Muscle of leg (tissue), 11 donors: Measurements from ENCODE around the gene CRISPLD2. TPM values are rescaled to one million over a fixed set of nuclear protein-coding genes. Genes with fewer than 3 reads are reported as not detected.

ENCODE experiments used
- DNase-seq: peaks from one replicate; pipeline ENCODE4 v3.0.0; 2013
- H3K27ac ChIP-seq: one replicate; pipeline ENCODE4 v1.5.1; 2013; ENCODE audit warnings: mild to moderate bottlenecking, low read length, control low read depth
- H3K27me3 ChIP-seq: one replicate; pipeline ENCODE4 v1.6.1; 2013; ENCODE audit warnings: low read length; ENCODE audit not compliant: control insufficient read depth, insufficient read depth
- H3K36me3 ChIP-seq: one replicate; pipeline ENCODE4 v1.6.1; 2013; ENCODE audit warnings: low read length; ENCODE audit not compliant: control insufficient read depth, insufficient read depth
- H3K4me1 ChIP-seq: one replicate; pipeline ENCODE4 v1.6.1; 2013; ENCODE audit warnings: low read length; ENCODE audit not compliant: control insufficient read depth, insufficient read depth
- H3K4me3 ChIP-seq: one replicate; pipeline ENCODE4 v1.5.1; 2013; ENCODE audit warnings: low read length, control low read depth
- H3K9me3 ChIP-seq: replicated peaks from 2 replicates; pipeline ENCODE4 v1.6.1; 2013; ENCODE audit warnings: low read depth, low read length; ENCODE audit not compliant: control insufficient read depth
- WGBS: methylation state at CpG from one replicate; pipeline ENCODE4 v1.1.5; 2013; ENCODE audit warnings: missing lambda C conversion rate; ENCODE audit not compliant: insufficient coverage; 5-methylcytosine and 5-hydroxymethylcytosine counted together
- polyA plus RNA-seq, 8 donors: library from polyadenylated mRNA; unstranded; fragments of 120-200 nt; gene quantifications; one replicate each; pipeline versions ENCODE4 v1.2.1 to v1.2.3, GENCODE V29; 2013; ENCODE audit warnings: inconsistent platforms in 1 of 8, low replicate concordance in 1 of 8; ENCODE audit not compliant: insufficient read length in 8 of 8, insufficient read depth in 1 of 8
- total RNA-seq: library from RNA; stranded (reverse); fragments of 120-200 nt; gene quantifications from one replicate; pipeline ENCODE4 v1.2.4, GENCODE V29; 2013

Gene CRISPLD2
- total and polyA plus RNA-seq, 9 donors: 5.2 to 10.4 (median 6.4) TPM

GRCh38 chr16:84948851-84949610 is 129.2 kb downstream of the CRISPLD2 start:
- H3K27me3 ChIP-seq: peaks cover 3% of the 10 kb centered on the region
- H3K9me3 ChIP-seq: no peaks in the 10 kb centered on the region
- H3K36me3 ChIP-seq: no peaks in the 10 kb centered on the region
- WGBS: 81% methylated on average over 8 of the region's 10 CpGs
- H3K27ac ChIP-seq: no peak overlapping the region
- no peak overlapping the region for H3K4me3 ChIP-seq
- DNase-seq: no peak
- H3K4me1 ChIP-seq: peaks cover 14% of the 10 kb centered on the region

- Histone ChIP-seq H3K9me3 (no peaks in the 10 kb centered on the region), H3K36me3 (no peaks in the 10 kb centered on the region), H3K4me1 (peaks cover 14% of the 10 kb centered on the region), H3K4me3 (no peak overlapping the region), H3K27ac (no peak overlapping the region), H3K27me3 (peaks cover 7% of the 10 kb centered on the region)
- DNase-seq: no peak
- 55% methylated on average over 6 of the region's 10 CpGs for WGBS
These were observed 130.1 kb downstream of the CRISPLD2 start for GRCh38 chr16:84949772-84950436.

GRCh38 chr16:84950906-84951305 is 131.1 kb downstream of the CRISPLD2 start:
- 91% methylated on average over 9 of the region's 10 CpGs for WGBS
- peaks cover 8% of the 10 kb centered on the region for H3K27me3 ChIP-seq
- DNase-seq: no peak

GRCh38 chr16:84952335-84953189 is 132.8 kb downstream of the CRISPLD2 start:
- Histone ChIP-seq H3K27me3 (peaks cover 12% of the 10 kb centered on the region), H3K9me3 (no peaks in the 10 kb centered on the region), H3K4me3 (no peak overlapping the region), H3K36me3 (no peaks in the 10 kb centered on the region), H3K27ac (no peak overlapping the region), H3K4me1 (peaks cover 14% of the 10 kb centered on the region)
- 35% methylated on average over 10 of the region's 12 CpGs for WGBS
- peak; percentile 88 for DNase-seq

More at GRCh38 chr16:84950906-84951305, 131.1 kb downstream of the CRISPLD2 start:
- no peak overlapping the region for H3K4me3 ChIP-seq
- H3K36me3 ChIP-seq: no peaks in the 10 kb centered on the region
- peaks cover 14% of the 10 kb centered on the region for H3K4me1 ChIP-seq
- H3K27ac ChIP-seq: no peak overlapping the region
- no peaks in the 10 kb centered on the region for H3K9me3 ChIP-seq

- H3K27ac ChIP-seq: no peak overlapping the region
These were observed 133.5 kb downstream of the CRISPLD2 start for GRCh38 chr16:84953190-84953746.

GRCh38 chr16:84955427-84955826 is 135.6 kb downstream of the CRISPLD2 start:
- H3K27ac ChIP-seq: no peak overlapping the region
- H3K9me3 ChIP-seq: no peaks in the 10 kb centered on the region
- no peak for DNase-seq
- no peaks in the 10 kb centered on the region for H3K36me3 ChIP-seq
- peaks cover 14% of the 10 kb centered on the region for H3K4me1 ChIP-seq
- 82% methylated on average over 5 of the region's 6 CpGs for WGBS
- H3K4me3 ChIP-seq: no peak overlapping the region
- peaks cover 14% of the 10 kb centered on the region for H3K27me3 ChIP-seq

More at GRCh38 chr16:84953190-84953746, 133.5 kb downstream of the CRISPLD2 start:
- Histone ChIP-seq H3K9me3 (no peaks in the 10 kb centered on the region), H3K4me3 (no peak overlapping the region), H3K36me3 (no peaks in the 10 kb centered on the region), H3K27me3 (peaks cover 12% of the 10 kb centered on the region), H3K4me1 (peaks cover 14% of the 10 kb centered on the region)
- WGBS: 47% methylated on average over 2 of the region's 9 CpGs
- no peak for DNase-seq

GRCh38 chr16:84957192-84957591 is 137.4 kb downstream of the CRISPLD2 start:
- Histone ChIP-seq H3K27me3 (peaks cover 11% of the 10 kb centered on the region), H3K36me3 (no peaks in the 10 kb centered on the region), H3K27ac (no peak overlapping the region), H3K4me1 (peaks cover 14% of the 10 kb centered on the region), H3K4me3 (no peak overlapping the region), H3K9me3 (no peaks in the 10 kb centered on the region)
- no peak for DNase-seq
- 65% methylated on average over 2 of the region's 5 CpGs for WGBS

GRCh38 chr16:84957792-84958191 is 138.0 kb downstream of the CRISPLD2 start:
- Histone ChIP-seq H3K4me3 (no peak overlapping the region), H3K27ac (no peak overlapping the region), H3K4me1 (peaks cover 8% of the 10 kb centered on the region), H3K9me3 (no peaks in the 10 kb centered on the region), H3K36me3 (no peaks in the 10 kb centered on the region), H3K27me3 (peaks cover 17% of the 10 kb centered on the region)
- whole genome bisulfite sequencing: no CpG with 5 or more reads among the region's 1 CpG
- no peak for DNase-seq
